ENCODE measurements around the gene PRR18. TPM values are rescaled to one million over a fixed set of nuclear protein-coding genes. Genes with fewer than 3 reads are reported as not detected.

The PRR18 gene
- total RNA-seq, 1 experiment from 2014 or later: not detected

- Mint-ChIP-seq H3K27me3 (ENCODE audit: low read depth) (peaks cover 11% of the 10 kb centered on the region), H3K36me3 (ENCODE audit: insufficient read depth in 1 of 3, low read depth in 3 of 3) (peaks cover 0 to 5% (median 0%) of the 10 kb centered on the region in 3 experiments; a peak in 1 of 7 replicates), H3K27ac (no peak overlapping the region), H3K9me3 (no peaks in the 10 kb centered on the region; a peak in 1 of 5 replicates), H3K4me3 (no peak overlapping the region), H3K4me1 (peaks cover 3 to 20% of the 10 kb centered on the region in 2 experiments; a peak in 3 of 4 replicates)
- H2AFZ ChIP-seq (ENCODE audit: low read length): no peak overlapping the region
- no peak overlapping the region for H3K27ac ChIP-seq (ENCODE audit: insufficient read length, low read depth, low read length)
- no peaks in the 10 kb centered on the region; the same call in 1 of the 2 replicates for H3K4me1 ChIP-seq (ENCODE audit: insufficient read depth, low read length)
- H3K27me3 ChIP-seq (ENCODE audit: insufficient read depth, low read length): no peaks in the 10 kb centered on the region; the same call in 1 of the 2 replicates
- H4K20me1 ChIP-seq (ENCODE audit: control insufficient read depth, insufficient read depth, insufficient read length): no peaks in the 10 kb centered on the region
- H2BK5ac ChIP-seq (ENCODE audit: insufficient read length, low read length): no peak overlapping the region
- no peak overlapping the region for H2AK5ac ChIP-seq (ENCODE audit: insufficient read length, low read length)
- TF ChIP-seq CTCF (conservative IDR thresholded peaks at IDR 0.05): no peak
- no peak overlapping the region for H4K91ac ChIP-seq (ENCODE audit: insufficient read length, low read depth, low read length)
- no peaks in the 10 kb centered on the region for H3K9me3 ChIP-seq (ENCODE audit: control insufficient read depth, low read depth, low read length)
- no peak overlapping the region for H4K5ac ChIP-seq (ENCODE audit: insufficient read length, low read depth, low read length)
- H4K8ac ChIP-seq (replicated peaks; ENCODE audit: insufficient read length, low read depth, low read length): no peak overlapping the region
- H3K14ac ChIP-seq (ENCODE audit: insufficient read depth, low read length): no peak overlapping the region
- no peak for DNase-seq
- H2BK15ac ChIP-seq (ENCODE audit: low read depth, low read length): no peak overlapping the region
- no peaks in the 10 kb centered on the region for H3K23me2 ChIP-seq (ENCODE audit: insufficient read length, low read depth, low read length, poor library complexity, severe bottlenecking)
- H3K23ac ChIP-seq (ENCODE audit: insufficient read length, low read depth, low read length): no peak overlapping the region
- no peak overlapping the region for H3T11ph ChIP-seq (ENCODE audit: low read length)
- H2BK120ac ChIP-seq (ENCODE audit: low read depth, low read length, poor library complexity, severe bottlenecking): no peak overlapping the region
- no peaks in the 10 kb centered on the region for H3K79me1 ChIP-seq (ENCODE audit: insufficient read depth, low read depth, low read length, poor library complexity, severe bottlenecking)
- no peak overlapping the region for H3K9ac ChIP-seq (ENCODE audit: extremely low read depth, insufficient read length, low read length)
- H3K4ac ChIP-seq (ENCODE audit: low read depth, low read length): no peak overlapping the region
- no peaks in the 10 kb centered on the region for H3K79me2 ChIP-seq (ENCODE audit: insufficient read depth, low read length)
- no peak overlapping the region for H3K18ac ChIP-seq (ENCODE audit: insufficient read length, low read depth, low read length)
- H3K56ac ChIP-seq (ENCODE audit: insufficient read length, low read depth, low read length): no peak overlapping the region
- H3K4me2 ChIP-seq (ENCODE audit: insufficient read depth, insufficient read length, low read length): no peak overlapping the region
- WGBS (ENCODE audit: extremely low coverage, insufficient read length, low lambda C conversion rate): no CpG with 5 or more reads among the region's 11 CpGs
- H2BK12ac ChIP-seq (ENCODE audit: insufficient read length, low read depth, low read length): no peak overlapping the region
- H2BK20ac ChIP-seq (ENCODE audit: low read depth, low read length, poor library complexity, severe bottlenecking): no peak overlapping the region
Measured at GRCh38 chr6:166315436-166315835, 7.2 kb upstream of the PRR18 start.
